K562 (cell line): Measurements from ENCODE around the gene DUS1L. TPM values are rescaled to one million over a fixed set of nuclear protein-coding genes. Genes with fewer than 3 reads are reported as not detected.

Experiments used
- ATAC-seq: fragments of 200-7000 bp; cut with Tn5 transposase; 3 replicates; pipeline ENCODE4 v1.9.1; 2020; ENCODE audit warnings: moderate library complexity
- BruUV-seq: library from RNA; stranded (reverse); fragments of 400-500 nt; replicated peaks from 2 replicates; lab custom pipeline; 2021; lab: Mats Ljungman, UMichigan
- CTCF ChIA-PET: fragments of 300-600 bp; formaldehyde crosslinking; extraction: SDS; loops from one replicate; lab custom pipeline; 2021; ENCODE audit warnings: low intra/inter-chr PET ratio; lab: Yijun Ruan, JAX
- POLR2A ChIA-PET: fragments of 300-600, 350-650 bp; sonication (Branson Sonifier 250); formaldehyde crosslinking; extraction: SDS; loops from one replicate; lab custom pipeline; 2021; ENCODE audit warnings: antibody characterized with exemption, inconsistent platforms; lab: Yijun Ruan, JAX
- DNase-seq, 4 experiments: peaks; one replicate each; pipeline versions ENCODE4 v3.0.0 to v3.0.0-alpha.2; 2011 to 2018; ENCODE audit warnings: low spot score in 3 of 4, mixed read lengths in 3 of 4; ENCODE audit errors: extremely low read depth in 1 of 4
- FAIRE-seq: peaks from 2 replicates; lab custom pipeline; 2011; peaks lifted over from hg19 to GRCh38; lab: Jason Lieb, UNC
- H2AFZ ChIP-seq: 2 replicates; pipeline ENCODE4 v1.6.0; 2011; ENCODE audit warnings: low read depth, low read length, control low read depth, inconsistent platforms
- H3K27ac ChIP-seq: fragments of 200-600 bp; 3 replicates; pipeline ENCODE4 v1.8.0; 2011; ENCODE audit warnings: low read depth, mild to moderate bottlenecking, control low read depth, inconsistent platforms, low read length, moderate library complexity, mixed read lengths; ENCODE audit errors: extremely low read depth
- H3K27me3 ChIP-seq, 2 experiments: fragments of 300-600 bp in 1 of 2; 2 replicates in 1 of 2; 3 replicates in 1 of 2; pipeline versions ENCODE4 v1.6.0 to v1.8.0; 2011; ENCODE audit warnings: inconsistent platforms in 2 of 2, low read length in 2 of 2, mild to moderate bottlenecking in 1 of 2, mixed read lengths in 1 of 2, moderate library complexity in 1 of 2; ENCODE audit not compliant: control insufficient read depth in 2 of 2, insufficient read depth in 2 of 2
- H3K36me3 ChIP-seq: fragments of 300-600 bp; 3 replicates; pipeline ENCODE4 v1.8.0; 2011; ENCODE audit warnings: mild to moderate bottlenecking, low read length, inconsistent platforms; ENCODE audit not compliant: control insufficient read depth, insufficient read depth
- H3K4me1 ChIP-seq, 2 experiments: fragments of 200-600 bp in 1 of 2; replicated peaks in 1 of 2; 2 replicates in 1 of 2; 3 replicates in 1 of 2; pipeline versions ENCODE4 v1.5.1 to v1.8.0; 2011; ENCODE audit warnings: inconsistent platforms in 2 of 2, low read length in 2 of 2, mild to moderate bottlenecking in 1 of 2, mixed read lengths in 1 of 2, moderate library complexity in 1 of 2; ENCODE audit not compliant: control insufficient read depth in 2 of 2, insufficient read depth in 2 of 2
- H3K4me2 ChIP-seq: 2 replicates; pipeline ENCODE4 v1.6.1; 2011; ENCODE audit warnings: low read length, control low read depth, inconsistent platforms, mixed read lengths; ENCODE audit not compliant: insufficient read depth
- H3K4me3 ChIP-seq: fragments of 200-600 bp; sonication (generic), shearing (Covaris generic); 2 replicates; pipeline ENCODE4 v1.5.1; 2016; ENCODE audit warnings: control low read depth, inconsistent platforms
- H3K79me2 ChIP-seq: fragments of 200-600 bp; 3 replicates; pipeline ENCODE4 v1.8.0; 2011; ENCODE audit warnings: low read length, inconsistent platforms; ENCODE audit not compliant: control insufficient read depth, insufficient read depth
- H3K9ac ChIP-seq, 2 experiments: 2 replicates each; pipeline versions ENCODE4 v1.6.0 to v1.6.1; 2011; ENCODE audit warnings: low read depth in 2 of 2, low read length in 2 of 2, control low read depth in 1 of 2, inconsistent platforms in 1 of 2, mild to moderate bottlenecking in 1 of 2, mixed read lengths in 1 of 2; ENCODE audit not compliant: insufficient read depth in 1 of 2
- H3K9me1 ChIP-seq: one replicate; pipeline ENCODE4 v1.6.0; 2011; ENCODE audit warnings: inconsistent platforms, mild to moderate bottlenecking, low read length, moderate library complexity; ENCODE audit not compliant: control insufficient read depth, insufficient read depth
- H3K9me3 ChIP-seq: replicated peaks from 2 replicates; pipeline ENCODE4 v1.5.1; 2011; ENCODE audit warnings: low read depth, low read length, inconsistent platforms; ENCODE audit not compliant: control insufficient read depth, insufficient read depth
- H4K20me1 ChIP-seq: replicated peaks from 2 replicates; pipeline ENCODE4 v1.6.1; 2011; ENCODE audit warnings: low read length, inconsistent platforms, mixed read lengths; ENCODE audit not compliant: control insufficient read depth, insufficient read depth
- ATF4 ChIP-seq: fragments of 450-650 bp; formaldehyde crosslinking; IDR thresholded peaks from 2 replicates; pipeline ENCODE4 v1.4.0; 2022; ENCODE audit warnings: mild to moderate bottlenecking, moderate library complexity
- FIP1L1 ChIP-seq: fragments of 200-400 bp; formaldehyde crosslinking; IDR thresholded peaks from 2 replicates; pipeline ENCODE4 v1.6.1; 2018; ENCODE audit warnings: mild to moderate bottlenecking, low read depth, low read length; ENCODE audit not compliant: poor library complexity, severe bottlenecking
- HDGF ChIP-seq: fragments of 450-650 bp; IDR thresholded peaks from 2 replicates; pipeline ENCODE4 v1.6.1; 2016
- KLF13 ChIP-seq: fragments of 450-650 bp; IDR thresholded peaks from 2 replicates; pipeline ENCODE4 v1.6.1; 2016; ENCODE audit warnings: missing genetic modification characterization, low read depth, mild to moderate bottlenecking, missing compliant biosample characterization, moderate library complexity, borderline replicate concordance
- PCBP1 ChIP-seq: fragments of 200-400 bp; formaldehyde crosslinking; IDR thresholded peaks from 2 replicates; pipeline ENCODE4 v1.6.1; 2018; ENCODE audit warnings: mild to moderate bottlenecking, low read depth, low read length; ENCODE audit not compliant: poor library complexity, severe bottlenecking
- POLR2G ChIP-seq: fragments of 200-400 bp; formaldehyde crosslinking; IDR thresholded peaks from 2 replicates; pipeline ENCODE4 v1.6.1; 2017; ENCODE audit warnings: low read depth, mild to moderate bottlenecking, antibody characterized with exemption, low read length, moderate library complexity
- RBFOX2 ChIP-seq: fragments of 200-400 bp; formaldehyde crosslinking; IDR thresholded peaks from 2 replicates; pipeline ENCODE4 v1.6.1; 2017; ENCODE audit warnings: low read depth, mild to moderate bottlenecking, low read length, moderate library complexity
- RNF2 ChIP-seq: sonication (generic); IDR thresholded peaks from 2 replicates; pipeline ENCODE4 v1.6.1; 2016
- SMAD2 ChIP-seq: fragments of 150-350 bp; IDR thresholded peaks from 2 replicates; pipeline ENCODE4 v1.6.1; 2014; ENCODE audit warnings: low read depth, mild to moderate bottlenecking, low read length
- TAF15 ChIP-seq: fragments of 200-400 bp; formaldehyde crosslinking; IDR thresholded peaks from 2 replicates; pipeline ENCODE4 v1.6.1; 2017; ENCODE audit warnings: mild to moderate bottlenecking, low read depth, low read length, moderate library complexity
- ZBTB33 ChIP-seq: sonication (generic); formaldehyde crosslinking; IDR thresholded peaks from 2 replicates; pipeline ENCODE4 v1.8.1; 2023; ENCODE audit warnings: mild to moderate bottlenecking, missing genetic modification reagents
- ZNF785 ChIP-seq: fragments of 250-450 bp; sonication (Bioruptor Pico); IDR thresholded peaks from 2 replicates; pipeline ENCODE4 v1.4.0; 2020; ENCODE audit warnings: mild to moderate bottlenecking
- WGBS: fragments of 100-300 bp; shearing (Covaris generic); methylation state at CpG from one replicate; pipeline ENCODE4 v1.1.6; 2016; ENCODE audit warnings: low coverage, mixed read lengths; ENCODE audit not compliant: insufficient coverage; ENCODE audit errors: missing lambda C conversion rate; 5-methylcytosine and 5-hydroxymethylcytosine counted together
- in situ Hi-C: fragments of 300-500 bp; cut with MboI; formaldehyde crosslinking; loops from 4 replicates; pipeline ENCODE4 v1.15.0; 2018; ENCODE audit warnings: inconsistent platforms, mixed read lengths
- intact Hi-C: fragments of 100-400 bp; cut with micrococcal nuclease; formaldehyde crosslinking; loops from 2 replicates; pipeline ENCODE4 v1.14.2; 2022
- polyA plus RNA-seq, 8 experiments: library from polyadenylated mRNA; depleted of rRNA in 4 of 8; stranded (reverse) in 5 of 8; unstranded in 3 of 8; fragments of >200 nt; fragmentation: Nextera tagmentation in 2 of 8; fragmentation: Illumina TruSeq in 1 of 8; extraction: Ambion mirVana in 2 of 8; extraction: Trizol in 1 of 8; gene quantifications; 2 replicates each; pipeline versions ENCODE4 v1.2.1 to v1.2.3, GENCODE V29; 2011 to 2014; ENCODE audit warnings: inconsistent platforms in 1 of 8, missing spikeins in 1 of 8
- total RNA-seq, 7 experiments: library from RNA; depleted of rRNA in 6 of 7; stranded (reverse); fragments of >200 nt in 6 of 7; fragmentation: Illumina TruSeq in 2 of 7; extraction: Trizol in 2 of 7; gene quantifications; 2 replicates each; pipeline versions ENCODE4 v1.2.1 to v1.2.3, GENCODE V29; 2011 to 2021; ENCODE audit warnings: low replicate concordance in 1 of 7

DUS1L gene
- total and polyA plus RNA-seq, 9 of the 15 experiments (the other 6 are each of a cell fraction or from before 2014, with no cell fraction given): 7.8 to 210 (median 83.9) TPM

GRCh38 chr17:82060614-82061013 is 5.0 kb downstream of the DUS1L start:
- no peak overlapping the region for H3K4me2 ChIP-seq
- in situ Hi-C loops (no loop called here), intact Hi-C loops (no loop called here)
- H3K4me3 ChIP-seq: no peak overlapping the region
- H3K79me2 ChIP-seq: peaks cover 24% of the 10 kb centered on the region
- 98% methylated on average over 9 of the region's 14 CpGs for WGBS
- no peaks in the 10 kb centered on the region for H3K27me3 ChIP-seq
- BruUV-seq: no TSS peak
- no peak overlapping the region for H2AFZ ChIP-seq
- no peak for DNase-seq
- no peaks in the 10 kb centered on the region for H3K9me3 ChIP-seq
- POLR2A ChIA-PET: interaction anchor here (0.6 to 2.5 kb wide), 7 partner anchors 10 to 127 kb away, joined by 3 to 11 read pairs (median 3); partner anchors contain the start of gene DCXR
- H3K27ac ChIP-seq: no peak overlapping the region
- H3K9ac ChIP-seq: peak overlapping the region in 1 of 2 experiments; percentile 65; a peak in 2 of 4 replicates
- FAIRE-seq: no peak
- CTCF ChIA-PET: no interaction called here
- H3K9me1 ChIP-seq: no peaks in the 10 kb centered on the region
- peaks cover 7% of the 10 kb centered on the region for H4K20me1 ChIP-seq
- peaks cover 88% of the 10 kb centered on the region; the same call in 2 of the 3 replicates for H3K36me3 ChIP-seq
- H3K4me1 ChIP-seq: peaks cover 3 to 88% of the 10 kb centered on the region in 2 experiments; a peak in 3 of 5 replicates
- TF ChIP-seq SMAD2: no peak
- no peak for TF ChIP-seq ZNF785 (CRISPR knock-in tag)
- TF ChIP-seq POLR2G: peak; percentile 9
- TF ChIP-seq FIP1L1: peak; percentile 30
- peak; percentile 53; the same call in 1 of the 2 replicates for TF ChIP-seq RBFOX2
- no peak for ATAC-seq

GRCh38 chr17:82060001-82060380 is 5.6 kb downstream of the DUS1L start:
- Histone ChIP-seq H3K27me3 (no peaks in the 10 kb centered on the region), H3K4me1 (peaks cover 3 to 90% of the 10 kb centered on the region in 2 experiments; a peak in 3 of 5 replicates), H4K20me1 (peaks cover 7% of the 10 kb centered on the region), H3K4me2 (no peak overlapping the region), H2AFZ (no peak overlapping the region), H3K9me1 (no peaks in the 10 kb centered on the region), H3K36me3 (peaks cover 94% of the 10 kb centered on the region; the same call in 2 of the 3 replicates), H3K9me3 (no peaks in the 10 kb centered on the region), H3K27ac (no peak overlapping the region), H3K4me3 (no peak overlapping the region), H3K9ac (no peak overlapping the region; a peak in 1 of 4 replicates), H3K79me2 (peaks cover 18% of the 10 kb centered on the region)
- ChIA-PET POLR2A (interaction anchor here (0.6 to 2.5 kb wide), 11 partner anchors 10 to 275 kb away, joined by 3 to 11 read pairs (median 4); partner anchors contain the start of gene DCXR), CTCF (no interaction called here)
- ATAC-seq: no peak
- in situ Hi-C loops (no loop called here), intact Hi-C loops (no loop called here)
- no peak for DNase-seq
- no peak for FAIRE-seq
- WGBS: 85% methylated on average over 11 of the region's 16 CpGs
- no TSS peak for BruUV-seq
- TF ChIP-seq HDGF (no peak), RNF2 (no peak), PCBP1 (no peak), RBFOX2 (peak; percentile 39), KLF13 (no peak), ZBTB33 (0 out of 2 replicates have a peak, but pooled peaks have one; percentile 26), POLR2G (peak; percentile 65; the same call in 1 of the 2 replicates), TAF15 (0 out of 2 replicates have a peak, but pooled peaks have one; percentile 34), ATF4 (CRISPR knock-in tag) (no peak)
